Middle frontal gyrus (tissue), 1 donor: ENCODE measurements around the gene GCK.
A peak's percentile ranks its signal among the peaks of the same experiment; 100 is the strongest.
"Not testable (repeated sequence)": the region's sequence is repeated elsewhere in the genome, so short reads cannot be mapped to it uniquely, and the experiment has no call there.

Experiments used
- DNase-seq: peaks from one replicate; pipeline ENCODE4 v3.0.0-alpha.2; 2015; ENCODE audit warnings: low spot score; ENCODE audit errors: extremely low spot score

GCK gene

DNA sequence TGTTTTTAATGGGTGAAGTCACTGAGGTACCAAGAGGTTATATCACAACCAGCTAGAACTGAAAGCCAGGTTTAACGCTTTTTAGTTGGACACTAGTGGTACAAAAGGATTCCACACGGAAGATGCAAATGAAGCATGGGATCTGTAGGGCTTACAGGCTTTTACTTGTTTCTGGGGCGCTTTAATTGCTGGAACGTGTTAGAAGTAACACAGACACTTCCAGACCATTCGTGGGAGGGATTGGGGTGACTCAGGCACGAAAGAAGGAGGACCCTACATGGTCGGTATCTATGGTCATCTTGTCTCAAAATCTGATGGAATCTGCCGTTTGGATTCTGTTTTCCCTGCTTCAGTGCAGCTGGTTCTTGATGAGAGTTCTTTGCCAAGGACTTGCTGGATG is 12.6 kb upstream of the GCK start:
- DNase-seq, result no peak

GRCh38 chr7:44200699-44201461 is 11.6 kb upstream of the GCK start, which contains the start of gene YKT6:
Gene YKT6, plus strand, starts transcription at chr7:44200978. Its CDS starts 158 bp downstream, at chr7:44201136.
- DNase-seq, result peak; percentile 89

DNA sequence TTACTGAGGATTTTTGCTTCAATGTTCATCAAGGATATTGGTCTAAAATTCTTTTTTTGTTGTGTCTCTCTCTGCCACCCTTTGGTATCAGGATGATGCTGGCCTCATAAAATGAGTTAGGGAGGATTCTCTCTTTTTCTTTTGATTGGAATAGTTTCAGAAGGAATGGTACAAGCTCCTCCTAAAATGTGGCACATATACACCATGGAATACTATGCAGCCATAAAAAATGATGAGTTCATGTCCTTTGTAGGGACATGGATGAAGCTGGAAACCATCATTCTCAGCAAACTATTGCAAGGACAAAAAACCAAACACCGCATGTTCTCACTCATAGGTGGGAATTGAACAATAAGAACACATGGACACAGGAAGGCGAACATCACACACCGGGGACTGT is 10.9 kb upstream of the GCK start:
- DNase-seq, result not testable (repeated sequence)

- DNase-seq, result no peak
Measured at GRCh38 chr7:44197474-44197873, 8.2 kb upstream of the GCK start.

DNA sequence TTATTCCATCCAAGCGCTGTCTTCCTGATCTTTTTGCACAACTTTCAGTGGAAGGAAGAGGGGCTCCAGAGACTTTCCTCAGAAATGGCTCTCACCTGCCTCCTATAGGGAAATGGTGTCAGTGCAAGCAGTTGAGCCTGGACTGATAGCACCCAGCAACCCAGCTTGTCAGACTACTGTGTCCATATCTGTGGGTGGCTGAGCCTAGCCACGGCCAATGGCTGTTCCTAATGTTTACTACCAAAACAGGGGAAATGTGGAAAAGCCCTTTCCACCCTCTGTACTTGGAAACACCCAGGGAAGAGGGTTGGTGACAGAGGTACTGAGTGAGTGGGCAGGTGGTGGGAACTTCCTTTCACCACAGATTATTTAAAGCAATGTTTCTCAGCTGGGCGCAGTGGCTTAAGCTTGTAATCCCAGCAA is 7.2 kb upstream of the GCK start:
- peak; percentile 14 for DNase-seq

- DNase-seq, result no peak
Measured at GRCh38 chr7:44195889-44196288, 6.7 kb upstream of the GCK start.

- no peak for DNase-seq
Measured at GRCh38 chr7:44194562-44195145, 5.4 kb upstream of the GCK start.

- DNase-seq, result no peak
Measured at GRCh38 chr7:44194069-44194468, 4.8 kb upstream of the GCK start.

- no peak for DNase-seq
Measured at GRCh38 chr7:44193011-44193802, 4.0 kb upstream of the GCK start.

DNA sequence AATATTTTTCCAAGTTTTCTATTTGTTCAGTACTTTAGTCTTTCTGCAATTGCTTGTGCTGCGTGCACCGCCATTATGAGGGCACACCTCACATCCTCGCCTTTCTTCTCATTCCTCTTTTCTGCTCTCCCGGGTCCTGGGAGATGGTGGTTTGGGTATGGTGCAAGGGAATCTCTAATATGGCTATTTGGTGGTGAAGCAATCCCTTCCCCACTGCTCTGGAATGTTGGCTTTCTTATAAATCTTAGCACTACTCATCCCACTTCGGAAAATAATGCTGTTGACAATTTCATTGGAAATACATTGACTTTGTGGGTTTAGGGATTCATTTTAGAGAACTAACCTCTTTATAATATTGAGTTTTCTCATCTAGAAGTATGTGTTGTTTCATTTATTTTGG is 1.9 kb upstream of the GCK start:
- DNase-seq, result no peak

DNA sequence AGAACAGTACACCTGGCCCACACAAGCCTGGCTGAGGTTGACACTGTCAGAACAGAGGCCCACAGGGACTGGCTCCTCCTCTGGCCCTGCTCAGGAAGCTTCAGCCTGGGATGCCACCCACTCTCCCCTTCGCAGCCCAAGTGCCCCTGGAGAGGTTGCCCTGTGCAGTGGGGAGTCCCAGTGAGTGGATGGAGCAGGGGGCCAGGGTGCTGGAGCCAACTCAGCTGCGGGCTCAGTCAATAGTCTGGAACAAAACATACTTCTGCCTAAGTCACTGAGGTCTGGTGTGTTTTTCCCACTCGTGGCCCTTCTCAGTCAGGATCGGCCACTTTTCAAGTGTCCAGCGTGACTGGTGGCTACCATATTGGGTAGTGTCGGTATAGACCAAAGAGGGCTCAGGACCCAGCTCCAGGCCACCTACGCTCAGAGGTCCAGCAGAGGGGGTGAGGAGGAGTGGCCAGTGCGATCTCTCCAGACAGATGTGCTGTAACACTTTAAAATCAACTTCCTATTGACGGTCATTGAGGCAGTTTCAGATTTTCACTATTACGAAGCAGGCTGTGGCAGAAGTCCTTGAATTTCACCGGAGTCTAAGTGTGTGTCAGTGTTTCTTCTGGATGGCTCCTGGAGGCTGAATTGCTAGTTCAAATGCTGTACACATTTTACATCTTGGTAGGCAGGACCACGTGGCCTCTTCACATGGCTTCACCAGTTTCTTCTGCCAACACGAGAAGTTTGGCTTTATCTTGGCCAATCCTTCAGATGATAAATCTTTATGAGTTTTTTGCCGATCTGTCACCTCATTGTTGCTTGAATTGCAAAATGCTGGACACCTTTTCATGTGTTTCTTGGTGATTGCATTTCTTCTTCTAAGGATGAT is 994 bp upstream of the GCK start:
- DNase-seq, result no peak

DNA sequence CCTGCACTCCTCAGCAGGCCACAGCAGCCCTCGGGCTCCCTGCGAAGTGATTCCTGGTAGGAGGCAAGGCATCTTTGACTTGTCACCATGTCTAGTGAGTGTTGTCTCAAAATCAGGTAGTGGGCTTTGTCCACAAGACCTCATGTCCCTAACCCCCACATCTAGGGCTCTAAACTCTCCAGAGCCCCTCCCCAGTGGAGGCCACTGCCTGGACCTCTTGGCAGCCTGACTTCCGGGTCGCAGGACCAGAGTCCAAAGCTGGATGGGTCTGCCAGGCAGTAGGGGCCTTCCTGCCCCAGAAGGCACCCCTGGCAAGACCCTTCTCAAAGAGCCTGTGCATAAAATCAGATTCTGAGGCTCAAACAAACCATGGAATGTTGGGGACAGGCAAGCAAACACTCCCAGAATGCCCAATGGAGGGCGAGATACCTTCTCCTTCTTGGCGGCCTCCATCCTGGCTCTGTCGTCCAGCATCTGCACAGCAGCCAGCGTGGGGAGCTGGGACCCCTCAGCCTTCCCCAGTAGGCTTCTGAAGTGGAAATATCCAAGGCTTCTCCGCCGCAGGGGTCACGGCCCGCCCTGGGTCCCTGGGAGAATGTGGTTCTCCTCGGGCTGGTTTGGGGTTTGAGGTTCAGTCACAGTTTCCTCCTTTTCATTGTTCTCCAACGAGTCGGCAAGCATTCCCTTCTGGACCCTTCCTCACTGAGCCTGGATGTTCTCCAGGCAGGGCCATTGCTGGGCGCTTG is 586 bp downstream of the GCK start:
- DNase-seq, result no peak

DNA sequence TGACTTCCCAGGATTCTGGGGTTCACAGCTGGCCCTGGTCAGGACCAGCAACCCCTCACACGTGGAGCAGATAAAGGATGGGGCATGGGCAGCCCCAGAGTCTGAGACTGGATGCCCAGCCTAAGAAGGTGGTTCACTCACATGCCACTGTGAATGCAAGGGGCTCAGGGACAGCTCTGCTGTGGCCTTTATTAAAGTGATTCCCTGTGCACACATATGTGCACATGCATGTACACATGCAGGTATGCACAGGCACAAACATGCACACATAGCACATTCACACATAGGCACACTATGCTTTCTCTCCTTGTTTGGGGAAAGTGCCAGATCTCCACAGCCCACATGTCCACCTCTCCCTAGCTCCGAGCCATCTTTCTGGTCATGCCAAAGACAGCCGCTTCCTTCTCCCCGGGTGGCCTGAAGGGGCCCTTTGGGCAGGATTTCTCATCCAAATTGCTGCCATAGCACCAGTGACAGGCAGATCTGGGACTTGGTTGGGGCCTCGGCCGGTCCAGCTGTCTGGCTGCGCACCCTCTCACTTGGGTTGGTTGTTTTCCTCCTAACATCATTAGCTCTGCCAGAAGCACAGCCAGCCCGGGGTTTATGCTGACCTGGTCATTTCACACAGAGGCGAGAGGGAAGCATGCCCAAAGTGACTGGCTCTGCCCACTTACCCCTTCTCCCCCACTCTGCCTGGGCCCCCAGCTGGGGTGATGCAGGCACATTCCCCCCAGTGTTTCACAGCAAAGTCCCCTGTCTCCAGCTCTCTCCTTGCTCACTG is 1.4 kb downstream of the GCK start:
- DNase-seq, result no peak

GRCh38 chr7:44186736-44187135 is 2.5 kb downstream of the GCK start:
- no peak for DNase-seq

GRCh38 chr7:44185729-44186128 is 3.5 kb downstream of the GCK start:
- DNase-seq, result no peak

DNA sequence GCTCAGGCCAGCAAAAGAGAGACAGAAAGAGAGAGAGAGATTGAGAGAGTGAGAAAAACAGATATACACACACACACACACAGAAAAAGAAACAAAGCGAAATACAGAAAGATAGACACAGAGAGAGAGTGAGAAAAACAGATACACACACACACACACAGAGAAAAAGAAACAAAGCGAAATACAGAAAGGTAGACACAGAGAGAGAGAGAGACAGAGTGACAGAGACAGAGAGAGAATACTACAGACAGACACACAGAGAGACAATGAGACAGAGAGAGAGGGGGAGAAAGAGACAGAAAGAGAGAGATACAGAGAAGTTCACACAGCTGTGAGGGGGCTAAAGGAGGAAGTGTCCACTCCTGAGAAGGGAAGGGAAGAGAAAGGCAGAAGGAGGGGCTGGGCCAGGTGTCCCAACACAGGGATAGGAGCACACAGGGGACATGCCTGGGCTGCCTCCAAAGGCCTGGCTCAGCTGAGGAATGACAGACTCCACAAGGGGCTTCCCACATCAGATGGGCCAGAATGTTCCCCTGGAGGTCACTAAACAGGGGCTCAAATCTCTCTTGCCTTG is 4.3 kb downstream of the GCK start:
- DNase-seq, result no peak

DNA sequence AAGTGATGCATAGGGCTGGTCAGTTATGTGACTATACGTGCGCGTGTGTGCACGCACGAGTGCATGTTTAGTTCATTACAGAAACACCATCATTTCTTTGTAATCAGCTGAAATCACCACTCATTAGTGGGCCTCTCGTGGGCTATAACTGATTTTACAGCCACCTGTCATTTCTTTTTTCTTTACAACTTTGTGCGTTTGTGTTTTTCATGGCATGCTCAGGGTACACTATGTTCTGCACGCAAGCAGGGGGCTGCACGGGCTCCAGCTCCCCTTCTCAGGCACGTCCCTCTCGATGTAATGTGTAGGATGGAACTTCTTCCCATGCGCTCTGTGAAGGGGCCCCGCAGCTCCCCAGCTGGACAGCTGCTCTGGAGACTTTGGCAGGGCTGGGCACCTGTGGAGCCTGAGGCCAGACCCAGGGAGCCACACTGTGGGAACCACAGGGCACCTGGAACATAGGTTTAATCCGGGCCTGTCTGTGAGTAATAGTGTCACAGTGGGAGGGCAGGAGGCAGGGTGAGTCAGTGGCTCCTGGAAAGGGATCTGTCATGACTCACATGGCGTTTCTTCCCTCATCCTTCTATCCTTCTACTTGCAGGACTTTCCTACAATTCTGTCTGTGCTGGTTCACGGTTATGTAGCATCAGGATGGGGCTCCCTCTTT is 4.9 kb downstream of the GCK start:
- DNase-seq, result no peak

- DNase-seq, result no peak
Measured at GRCh38 chr7:44183386-44183785, 5.9 kb downstream of the GCK start.

- no peak for DNase-seq
Measured at GRCh38 chr7:44182827-44183226, 6.4 kb downstream of the GCK start.
